Metanephros (tissue), 1 donor: ENCODE data around the gene TADA1. TPM values are rescaled to one million over a fixed set of nuclear protein-coding genes. Genes with fewer than 3 reads are reported as not detected.

Experiments
- total RNA-seq: library from RNA; depleted of rRNA; stranded (reverse); fragments of >200 nt; gene quantifications from one replicate; pipeline ENCODE4 v1.2.3, GENCODE V29; 2014

TADA1 gene
- 19.5 TPM for total RNA-seq

GRCh38 chr1:166875734-166876539, at the start of gene TADA1:
TSS of gene TADA1 (minus strand) at chr1:166876264. CDS start at chr1:166876233, 31 bp downstream.

DNA sequence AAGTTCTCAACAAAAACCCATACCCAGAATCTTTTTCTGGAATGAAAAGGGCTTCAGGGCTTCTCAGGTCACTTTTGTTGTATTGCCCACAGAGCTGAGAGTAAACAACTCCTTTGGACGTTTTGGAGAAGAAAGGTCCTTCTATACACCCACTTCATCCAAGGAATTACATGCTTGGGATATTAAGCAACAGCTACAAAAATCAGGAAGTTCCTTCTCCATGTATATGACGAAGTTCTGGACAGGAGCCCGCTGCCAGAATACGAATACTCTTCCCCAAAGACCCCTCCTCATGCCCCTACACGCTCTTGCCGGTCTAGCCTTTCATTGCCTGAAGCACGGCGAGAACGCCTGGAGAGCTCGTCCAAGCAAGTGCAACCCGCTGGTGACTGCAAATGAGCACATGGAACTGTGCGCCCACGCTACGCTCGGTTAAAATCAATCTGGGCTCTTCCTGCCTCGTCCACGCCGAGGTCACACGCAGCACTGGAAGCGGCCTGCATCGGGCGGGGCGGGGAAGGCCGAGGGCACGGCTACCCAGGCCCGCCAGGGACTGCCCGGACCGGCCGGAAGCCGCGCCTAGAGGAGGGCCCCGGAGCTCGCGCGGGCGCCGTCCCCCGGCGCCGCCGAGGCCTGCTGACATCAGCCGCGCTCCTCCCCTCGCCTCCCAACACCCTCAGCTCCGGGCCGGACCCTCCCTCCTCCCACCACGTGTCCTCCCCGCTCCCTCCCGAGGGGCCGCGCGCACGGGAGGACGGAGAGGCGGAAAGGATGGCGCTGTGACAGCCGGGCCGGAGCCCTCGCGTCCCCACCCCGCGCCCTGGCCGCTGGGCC, 37.1 kb downstream of the TADA1 start, which contains the start of gene POGK:
TSS of gene POGK (plus strand) at position 710 of the 834 bp plus-strand sequence. CDS start 1,482 bp downstream, outside the sequence.

Other genes with a start within 250 kb of the TADA1 start
- gene POGK, start 36.8 kb downstream of the TADA1 start, total RNA-seq: 25.9 TPM
- gene ILDR2, start 99.3 kb upstream of the TADA1 start, total RNA-seq: 10.2 TPM
- gene MAEL, start 113.0 kb upstream of the TADA1 start, total RNA-seq: 0.64 TPM
- 0.12 TPM for gene GPA33, start 214.1 kb upstream of the TADA1 start, total RNA-seq
- 16.1 TPM for gene STYXL2, start 217.8 kb upstream of the TADA1 start, total RNA-seq